ENCODE results near the gene SLC5A3. TPM values are rescaled to one million over a fixed set of nuclear protein-coding genes. Genes with fewer than 3 reads are reported as not detected.

The SLC5A3 gene
- polyA plus RNA-seq, 3 donors = 1.2 to 3.3 (median 1.6) TPM

GRCh38 chr21:34037009-34037795 is 36.2 kb upstream of the SLC5A3 start:
- no peaks in the 10 kb centered on the region for H3K36me3 ChIP-seq (replicated peaks in 1 of 2; ENCODE audit: control insufficient read depth in 1 of 2, insufficient read depth in 2 of 2, low read length in 2 of 2)
- no peaks in the 10 kb centered on the region for H3K27me3 ChIP-seq (ENCODE audit: control insufficient read depth in 2 of 2, insufficient read depth in 2 of 2, low read length in 2 of 2)
- H3K9ac ChIP-seq (ENCODE audit: insufficient read depth, low read length, poor library complexity, severe bottlenecking) = no peak overlapping the region
- Mint-ChIP-seq H3K27me3 (ENCODE audit: low read depth in 3 of 3) (peaks cover 3 to 7% (median 5%) of the 10 kb centered on the region in 3 donors), H3K36me3 (no peaks in the 10 kb centered on the region), H3K4me3 (no peak overlapping the region), H3K27ac (no peak overlapping the region), H3K4me1 (no peaks in the 10 kb centered on the region), H3K9me3 (peaks cover 0 to 6% (median 2%) of the 10 kb centered on the region in 7 donors)
- no peaks in the 10 kb centered on the region for H4K20me1 ChIP-seq (ENCODE audit: insufficient read depth, low read length)
- no peaks in the 10 kb centered on the region for H3K9me3 ChIP-seq (replicated peaks in 1 of 2; ENCODE audit: control insufficient read depth in 1 of 2, insufficient read depth in 1 of 2, low read length in 2 of 2)
- TF ChIP-seq, protein P1, sequence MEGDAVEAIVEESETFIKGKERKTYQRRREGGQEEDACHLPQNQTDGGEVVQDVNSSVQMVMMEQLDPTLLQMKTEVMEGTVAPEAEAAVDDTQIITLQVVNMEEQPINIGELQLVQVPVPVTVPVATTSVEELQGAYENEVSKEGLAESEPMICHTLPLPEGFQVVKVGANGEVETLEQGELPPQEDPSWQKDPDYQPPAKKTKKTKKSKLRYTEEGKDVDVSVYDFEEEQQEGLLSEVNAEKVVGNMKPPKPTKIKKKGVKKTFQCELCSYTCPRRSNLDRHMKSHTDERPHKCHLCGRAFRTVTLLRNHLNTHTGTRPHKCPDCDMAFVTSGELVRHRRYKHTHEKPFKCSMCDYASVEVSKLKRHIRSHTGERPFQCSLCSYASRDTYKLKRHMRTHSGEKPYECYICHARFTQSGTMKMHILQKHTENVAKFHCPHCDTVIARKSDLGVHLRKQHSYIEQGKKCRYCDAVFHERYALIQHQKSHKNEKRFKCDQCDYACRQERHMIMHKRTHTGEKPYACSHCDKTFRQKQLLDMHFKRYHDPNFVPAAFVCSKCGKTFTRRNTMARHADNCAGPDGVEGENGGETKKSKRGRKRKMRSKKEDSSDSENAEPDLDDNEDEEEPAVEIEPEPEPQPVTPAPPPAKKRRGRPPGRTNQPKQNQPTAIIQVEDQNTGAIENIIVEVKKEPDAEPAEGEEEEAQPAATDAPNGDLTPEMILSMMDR (IDR thresholded peaks at IDR 0.05) = no peak
- intact Hi-C loops (cut with micrococcal nuclease) = no loop called here
- no peak overlapping the region for H3K27ac ChIP-seq (ENCODE audit: low read depth in 1 of 2, low read length in 2 of 2)
- H2AFZ ChIP-seq (ENCODE audit: insufficient read depth, low read depth, low read length, poor library complexity, severe bottlenecking) = no peak overlapping the region
- no peak overlapping the region for H3K4me3 ChIP-seq (replicated peaks in 1 of 3; ENCODE audit: low read depth in 2 of 3, low read length in 3 of 3)
- no peaks in the 10 kb centered on the region for H3K79me2 ChIP-seq (ENCODE audit: insufficient read depth, low read length)
- 100% methylated on average over 5 of the region's 11 CpGs for WGBS (ENCODE audit: insufficient coverage)
- DNase-seq = no peak
- H3K4me2 ChIP-seq (replicated peaks; ENCODE audit: extremely low read depth, low read length, poor library complexity, severe bottlenecking) = no peak overlapping the region
- H3K4me1 ChIP-seq (ENCODE audit: control insufficient read depth in 1 of 2, insufficient read depth in 2 of 2, low read length in 2 of 2) = no peaks in the 10 kb centered on the region

- Histone ChIP-seq H3K27ac (ENCODE audit: low read depth in 1 of 2, low read length in 2 of 2) (no peak overlapping the region), H3K79me2 (ENCODE audit: insufficient read depth, low read length) (no peaks in the 10 kb centered on the region), H3K9me3 (replicated peaks in 1 of 2; ENCODE audit: control insufficient read depth in 1 of 2, insufficient read depth in 1 of 2, low read length in 2 of 2) (no peaks in the 10 kb centered on the region), H3K4me3 (replicated peaks in 1 of 3; ENCODE audit: low read depth in 2 of 3, low read length in 3 of 3) (no peak overlapping the region), H3K9ac (ENCODE audit: insufficient read depth, low read length, poor library complexity, severe bottlenecking) (no peak overlapping the region), H3K4me2 (replicated peaks; ENCODE audit: extremely low read depth, low read length, poor library complexity, severe bottlenecking) (no peak overlapping the region), H3K27me3 (ENCODE audit: control insufficient read depth in 2 of 2, insufficient read depth in 2 of 2, low read length in 2 of 2) (no peaks in the 10 kb centered on the region), H2AFZ (ENCODE audit: insufficient read depth, low read depth, low read length, poor library complexity, severe bottlenecking) (no peak overlapping the region), H4K20me1 (ENCODE audit: insufficient read depth, low read length) (no peaks in the 10 kb centered on the region), H3K36me3 (replicated peaks in 1 of 2; ENCODE audit: control insufficient read depth in 1 of 2, insufficient read depth in 2 of 2, low read length in 2 of 2) (no peaks in the 10 kb centered on the region), H3K4me1 (ENCODE audit: control insufficient read depth in 1 of 2, insufficient read depth in 2 of 2, low read length in 2 of 2) (no peaks in the 10 kb centered on the region)
- H3K36me3 Mint-ChIP-seq = no peaks in the 10 kb centered on the region
- no peak overlapping the region for H3K4me3 Mint-ChIP-seq
- WGBS (ENCODE audit: insufficient coverage) = 86% methylated on average over 6 of the region's 10 CpGs
- intact Hi-C loops (cut with micrococcal nuclease) = no loop called here
- TF ChIP-seq, protein P1 (IDR thresholded peaks at IDR 0.05) = no peak
- no peak overlapping the region for H3K27ac Mint-ChIP-seq
- peaks cover 1 to 6% (median 5%) of the 10 kb centered on the region in 3 donors for H3K27me3 Mint-ChIP-seq (ENCODE audit: low read depth in 3 of 3)
- DNase-seq = no peak
- peaks cover 0 to 6% (median 2%) of the 10 kb centered on the region in 7 donors for H3K9me3 Mint-ChIP-seq
- H3K4me1 Mint-ChIP-seq = no peaks in the 10 kb centered on the region
These were observed 33.5 kb upstream of the SLC5A3 start for GRCh38 chr21:34039678-34040382.

Measured in CD14-positive monocyte (primary cell).